ENCODE data around the gene CCM2L. TPM values are rescaled to one million over a fixed set of nuclear protein-coding genes. Genes with fewer than 3 reads are reported as not detected.
A peak's percentile ranks its signal among the peaks of the same experiment; 100 is the strongest.

The CCM2L gene
- total RNA-seq, 1 donor from 2014 or later = 0.63 TPM

DNA sequence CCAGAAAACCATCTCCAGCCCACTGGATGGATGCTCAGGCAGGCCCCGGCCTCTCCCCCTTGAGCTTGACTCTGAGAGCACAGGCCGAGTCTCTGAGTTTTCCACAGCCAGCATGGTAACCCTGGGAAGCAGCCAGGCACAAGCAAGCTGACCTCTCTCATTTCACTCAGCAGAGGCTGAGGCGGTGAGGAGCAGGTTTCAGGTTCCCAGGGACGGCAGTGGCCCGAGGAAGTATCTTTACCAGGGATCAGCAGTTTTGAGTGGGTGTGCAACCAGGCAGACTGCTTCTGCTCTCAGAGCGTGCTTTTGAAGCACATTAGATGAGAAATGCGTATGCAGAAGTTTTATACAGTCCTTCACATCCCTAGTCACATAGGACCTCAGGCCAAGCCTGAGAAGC lies 54.4 kb downstream of the CCM2L start:
- H3K4me3 Mint-ChIP-seq = no peak overlapping the region
- peaks cover 56% of the 10 kb centered on the region for H3K27me3 Mint-ChIP-seq
- TF ChIP-seq, protein P1, sequence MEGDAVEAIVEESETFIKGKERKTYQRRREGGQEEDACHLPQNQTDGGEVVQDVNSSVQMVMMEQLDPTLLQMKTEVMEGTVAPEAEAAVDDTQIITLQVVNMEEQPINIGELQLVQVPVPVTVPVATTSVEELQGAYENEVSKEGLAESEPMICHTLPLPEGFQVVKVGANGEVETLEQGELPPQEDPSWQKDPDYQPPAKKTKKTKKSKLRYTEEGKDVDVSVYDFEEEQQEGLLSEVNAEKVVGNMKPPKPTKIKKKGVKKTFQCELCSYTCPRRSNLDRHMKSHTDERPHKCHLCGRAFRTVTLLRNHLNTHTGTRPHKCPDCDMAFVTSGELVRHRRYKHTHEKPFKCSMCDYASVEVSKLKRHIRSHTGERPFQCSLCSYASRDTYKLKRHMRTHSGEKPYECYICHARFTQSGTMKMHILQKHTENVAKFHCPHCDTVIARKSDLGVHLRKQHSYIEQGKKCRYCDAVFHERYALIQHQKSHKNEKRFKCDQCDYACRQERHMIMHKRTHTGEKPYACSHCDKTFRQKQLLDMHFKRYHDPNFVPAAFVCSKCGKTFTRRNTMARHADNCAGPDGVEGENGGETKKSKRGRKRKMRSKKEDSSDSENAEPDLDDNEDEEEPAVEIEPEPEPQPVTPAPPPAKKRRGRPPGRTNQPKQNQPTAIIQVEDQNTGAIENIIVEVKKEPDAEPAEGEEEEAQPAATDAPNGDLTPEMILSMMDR (conservative IDR thresholded peaks at IDR 0.05) = no peak
- H3K36me3 Mint-ChIP-seq = no peaks in the 10 kb centered on the region
- peaks cover 7% of the 10 kb centered on the region for H3K4me1 Mint-ChIP-seq (ENCODE audit: unreplicated experiment)
- peaks cover 5% of the 10 kb centered on the region for H3K9me3 Mint-ChIP-seq
- H3K27ac Mint-ChIP-seq = no peak overlapping the region
- DNase-seq (ENCODE audit: extremely low spot score, unreplicated experiment) = no peak

GRCh38 chr20:32067234-32067821 lies 57.1 kb downstream of the CCM2L start:
- peak overlapping the region; percentile 14 for H3K27ac Mint-ChIP-seq

DNA sequence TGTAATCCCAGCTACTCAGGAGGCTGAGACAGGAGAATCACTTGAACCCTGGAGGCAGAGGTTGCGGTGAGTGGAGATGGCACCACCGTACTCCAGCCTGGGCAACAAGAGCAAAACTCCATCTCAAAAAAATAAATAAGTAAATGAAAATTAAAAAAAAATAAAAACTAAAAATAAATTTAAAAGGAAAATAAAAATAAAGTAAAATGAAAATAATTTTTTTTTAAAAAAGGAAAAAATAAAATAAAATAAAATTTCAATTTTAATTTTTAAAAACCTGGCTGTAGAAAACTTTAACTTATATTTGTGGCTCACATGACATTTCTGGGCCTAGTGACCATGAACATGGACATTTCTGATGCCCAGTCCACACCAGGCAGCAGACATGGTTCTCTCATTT lies 57.9 kb downstream of the CCM2L start:
- TF ChIP-seq, protein P1 (conservative IDR thresholded peaks at IDR 0.05) = no peak
- peaks cover 7% of the 10 kb centered on the region for H3K4me1 Mint-ChIP-seq (ENCODE audit: unreplicated experiment)
- H3K27me3 Mint-ChIP-seq = peaks cover 48% of the 10 kb centered on the region
- no peak overlapping the region for H3K27ac Mint-ChIP-seq
- no peak overlapping the region for H3K4me3 Mint-ChIP-seq
- no peaks in the 10 kb centered on the region for H3K9me3 Mint-ChIP-seq
- no peaks in the 10 kb centered on the region for H3K36me3 Mint-ChIP-seq
- no peak for DNase-seq (ENCODE audit: extremely low spot score, unreplicated experiment)

More at GRCh38 chr20:32067234-32067821, 57.1 kb downstream of the CCM2L start:
- H3K36me3 Mint-ChIP-seq = no peaks in the 10 kb centered on the region
- H3K9me3 Mint-ChIP-seq = no peaks in the 10 kb centered on the region
- H3K27me3 Mint-ChIP-seq = peaks cover 52% of the 10 kb centered on the region
- no peak overlapping the region for H3K4me3 Mint-ChIP-seq
- no peak for DNase-seq (ENCODE audit: extremely low spot score, unreplicated experiment)
- peaks cover 7% of the 10 kb centered on the region for H3K4me1 Mint-ChIP-seq (ENCODE audit: unreplicated experiment)
- TF ChIP-seq, protein P1 (conservative IDR thresholded peaks at IDR 0.05) = no peak

DNA sequence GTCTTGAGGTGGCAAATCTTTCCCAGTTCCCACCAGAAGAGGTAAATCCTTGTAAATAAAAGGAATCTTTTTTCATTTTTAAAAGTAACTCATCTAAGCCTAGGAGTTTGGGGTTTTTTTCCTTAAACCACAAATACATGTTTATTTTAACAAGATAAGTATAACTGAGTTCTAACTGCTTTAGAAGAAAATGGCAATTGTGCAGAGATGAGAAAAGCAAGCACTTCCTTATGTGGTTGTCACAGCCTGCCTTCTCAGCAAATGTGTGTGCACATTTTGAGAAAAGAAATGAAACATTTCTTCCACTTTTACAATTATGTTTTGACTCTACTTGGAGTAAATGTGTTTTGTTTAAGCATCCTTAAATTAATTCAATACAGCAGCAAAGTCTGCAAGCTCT lies 59.5 kb downstream of the CCM2L start:
- Mint-ChIP-seq H3K27me3 (peaks cover 52% of the 10 kb centered on the region), H3K4me1 (ENCODE audit: unreplicated experiment) (peaks cover 7% of the 10 kb centered on the region)

DNA sequence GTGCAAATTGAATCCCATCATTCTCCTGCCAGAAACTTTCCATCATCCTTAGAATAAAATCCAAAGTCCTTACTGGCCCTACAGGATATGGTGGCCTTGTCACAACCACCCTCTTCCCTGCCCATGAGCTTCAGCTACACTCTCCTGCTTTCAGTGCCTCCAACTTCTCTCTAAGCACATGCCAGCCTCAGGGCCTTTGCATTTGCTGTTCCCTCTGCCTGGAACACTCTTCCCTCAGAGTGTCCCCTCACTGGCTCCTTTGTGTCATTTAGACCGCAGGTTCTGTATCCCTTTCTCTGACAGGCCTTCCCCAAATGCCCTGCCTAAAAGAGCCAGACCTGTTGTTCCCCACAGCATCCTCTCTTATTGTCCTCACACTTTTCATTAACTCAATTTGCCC lies 60.0 kb downstream of the CCM2L start:
- Mint-ChIP-seq H3K4me3 (no peak overlapping the region), H3K27ac (no peak overlapping the region)

More for the DNA sequence above, 59.5 kb downstream of the CCM2L start:
- Mint-ChIP-seq H3K36me3 (no peaks in the 10 kb centered on the region), H3K4me3 (no peak overlapping the region), H3K27ac (no peak overlapping the region), H3K9me3 (no peaks in the 10 kb centered on the region)
- DNase-seq (ENCODE audit: extremely low spot score, unreplicated experiment) = no peak
- TF ChIP-seq, protein P1 (conservative IDR thresholded peaks at IDR 0.05) = no peak

More for the DNA sequence above, 60.0 kb downstream of the CCM2L start:
- TF ChIP-seq, protein P1 (conservative IDR thresholded peaks at IDR 0.05) = no peak
- no peaks in the 10 kb centered on the region for H3K9me3 Mint-ChIP-seq
- no peak for DNase-seq (ENCODE audit: extremely low spot score, unreplicated experiment)
- H3K4me1 Mint-ChIP-seq (ENCODE audit: unreplicated experiment) = peaks cover 7% of the 10 kb centered on the region
- H3K27me3 Mint-ChIP-seq = peaks cover 56% of the 10 kb centered on the region
- no peaks in the 10 kb centered on the region for H3K36me3 Mint-ChIP-seq
